HFFc6 (cell line): Measurements from ENCODE around the gene TERT. TPM values are rescaled to one million over a fixed set of nuclear protein-coding genes. Genes with fewer than 3 reads are reported as not detected.
"Not testable (repeated sequence)": the region's sequence is repeated elsewhere in the genome, so short reads cannot be mapped to it uniquely, and the experiment has no call there.

ENCODE experiments used
- DNase-seq: peaks from one replicate; pipeline ENCODE4 v3.0.0-alpha.2; 2018
- H3K27ac Mint-ChIP-seq: 2 replicates; pipeline ENCODE4 v1.8.0; 2020; ENCODE audit warnings: mild to moderate bottlenecking, mixed read lengths
- H3K27me3 Mint-ChIP-seq: 2 replicates; pipeline ENCODE4 v1.8.0; 2021; ENCODE audit warnings: mild to moderate bottlenecking, moderate library complexity, mixed read lengths; ENCODE audit not compliant: insufficient read depth
- H3K36me3 Mint-ChIP-seq: 2 replicates; pipeline ENCODE4 v1.8.0; 2021; ENCODE audit warnings: low read depth, mixed read lengths
- H3K4me1 Mint-ChIP-seq: 2 replicates; pipeline ENCODE4 v1.8.0; 2020; ENCODE audit warnings: low read depth, mixed read lengths
- H3K4me3 Mint-ChIP-seq: 2 replicates; pipeline ENCODE4 v1.8.0; 2020; ENCODE audit warnings: mild to moderate bottlenecking, moderate library complexity, mixed read lengths
- H3K9me3 Mint-ChIP-seq: 2 replicates; pipeline ENCODE4 v1.8.0; 2020; ENCODE audit warnings: mild to moderate bottlenecking, mixed read lengths
- CTCF ChIP-seq: fragments of 200-600 bp; sonication (generic); IDR thresholded peaks from 2 replicates; pipeline ENCODE4 v1.5.0; 2021; ENCODE audit warnings: antibody characterized with exemption, mild to moderate bottlenecking
- total RNA-seq, 6 experiments: library from RNA; stranded (reverse); fragmentation: NEBNext Ultra II Directional; extraction: Animal tissue kit (Norgen Biotek cat#: 25700); gene quantifications; 2 replicates in 1 of 6; 3 replicates in 5 of 6; pipeline ENCODE4 v1.2.3, GENCODE V29; 2021

Gene TERT
- total RNA-seq, 6 experiments from 2014 or later: 2,350 to 4,507 (median 3,883) TPM

- no peak for TF ChIP-seq CTCF
- H3K27ac Mint-ChIP-seq: no peak overlapping the region
- H3K36me3 Mint-ChIP-seq: peaks cover 5% of the 10 kb centered on the region
- peaks cover 6% of the 10 kb centered on the region for H3K27me3 Mint-ChIP-seq
- H3K4me1 Mint-ChIP-seq: peaks cover 3% of the 10 kb centered on the region
- H3K4me3 Mint-ChIP-seq: no peak overlapping the region
- DNase-seq: no peak
- H3K9me3 Mint-ChIP-seq: peaks cover 27% of the 10 kb centered on the region
Observed at GRCh38 chr5:1232780-1233179, 62.1 kb downstream of the TERT start.

- Mint-ChIP-seq H3K4me1 (peaks cover 10% of the 10 kb centered on the region), H3K27me3 (peaks cover 6% of the 10 kb centered on the region), H3K27ac (no peak overlapping the region), H3K4me3 (no peak overlapping the region), H3K36me3 (peaks cover 10% of the 10 kb centered on the region), H3K9me3 (peaks cover 22% of the 10 kb centered on the region)
- no peak for DNase-seq
- TF ChIP-seq CTCF: no peak
Observed at GRCh38 chr5:1231354-1231905, 63.4 kb downstream of the TERT start.

GRCh38 chr5:1230551-1230950, 64.3 kb downstream of the TERT start:
- Mint-ChIP-seq H3K27me3 (peaks cover 6% of the 10 kb centered on the region), H3K4me1 (peaks cover 10% of the 10 kb centered on the region), H3K27ac (no peak overlapping the region), H3K9me3 (peaks cover 19% of the 10 kb centered on the region), H3K36me3 (peaks cover 5% of the 10 kb centered on the region; the same call in 1 of the 2 replicates), H3K4me3 (no peak overlapping the region)
- no peak for DNase-seq
- TF ChIP-seq CTCF: no peak

GRCh38 chr5:1229822-1230221, 65.0 kb downstream of the TERT start:
- peaks cover 10% of the 10 kb centered on the region for H3K4me1 Mint-ChIP-seq
- no peak overlapping the region for H3K4me3 Mint-ChIP-seq
- no peak overlapping the region for H3K27ac Mint-ChIP-seq
- peaks cover 5% of the 10 kb centered on the region; the same call in 1 of the 2 replicates for H3K36me3 Mint-ChIP-seq
- no peak for TF ChIP-seq CTCF
- DNase-seq: no peak
- peaks cover 12% of the 10 kb centered on the region for H3K9me3 Mint-ChIP-seq
- H3K27me3 Mint-ChIP-seq: peaks cover 6% of the 10 kb centered on the region

- H3K36me3 Mint-ChIP-seq, H3K4me3 Mint-ChIP-seq, H3K27me3 Mint-ChIP-seq, DNase-seq, H3K27ac Mint-ChIP-seq: not testable (repeated sequence)
- Mint-ChIP-seq H3K9me3 (peaks cover 14% of the 10 kb centered on the region), H3K4me1 (peaks cover 10% of the 10 kb centered on the region)
Observed at GRCh38 chr5:1229023-1229422, 65.8 kb downstream of the TERT start.

- H3K9me3 Mint-ChIP-seq: peaks cover 16% of the 10 kb centered on the region
- DNase-seq: no peak
- TF ChIP-seq CTCF: no peak
- no peak overlapping the region for H3K27ac Mint-ChIP-seq
- peaks cover 5% of the 10 kb centered on the region; the same call in 1 of the 2 replicates for H3K36me3 Mint-ChIP-seq
- H3K4me1 Mint-ChIP-seq: peaks cover 10% of the 10 kb centered on the region
- no peak overlapping the region for H3K4me3 Mint-ChIP-seq
- peaks cover 9% of the 10 kb centered on the region for H3K27me3 Mint-ChIP-seq
Observed at GRCh38 chr5:1228120-1228519, 66.7 kb downstream of the TERT start.
